B cell (primary cell): ENCODE data around the gene ZACN.

Experiments used
- EZH2 ChIP-seq: IDR thresholded peaks from 2 replicates; pipeline ENCODE4 v1.6.1; 2012; ENCODE audit warnings: borderline replicate concordance, low read depth, mild to moderate bottlenecking, moderate library complexity, low read length; ENCODE audit not compliant: insufficient read depth, poor library complexity, severe bottlenecking
- TF ChIP-seq, protein P1 (sequence below): fragments of 200-600 bp; IDR thresholded peaks from one replicate; pipeline ENCODE4 v1.8.0; 2022; ENCODE audit warnings: antibody characterized with exemption, mild to moderate bottlenecking

DNA sequence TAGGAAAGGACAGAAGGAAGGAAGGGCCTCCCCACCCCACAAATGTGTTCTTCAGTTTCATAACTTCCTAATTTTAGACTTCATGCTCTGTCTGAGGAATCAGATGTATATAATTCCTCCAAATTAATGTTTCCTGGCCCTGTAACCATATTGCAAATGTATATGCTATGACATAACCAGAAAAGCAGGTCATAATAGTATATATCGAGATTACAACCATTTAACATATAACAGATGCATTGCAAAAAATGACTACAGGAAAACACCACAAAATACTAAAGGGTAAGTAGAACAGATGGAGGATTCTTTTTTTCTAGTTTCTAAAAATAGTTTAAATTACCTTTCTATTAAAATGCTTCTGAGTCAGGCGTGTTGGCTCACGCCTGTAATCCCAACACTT is 27.7 kb downstream of the ZACN start:
- TF ChIP-seq, protein P1, sequence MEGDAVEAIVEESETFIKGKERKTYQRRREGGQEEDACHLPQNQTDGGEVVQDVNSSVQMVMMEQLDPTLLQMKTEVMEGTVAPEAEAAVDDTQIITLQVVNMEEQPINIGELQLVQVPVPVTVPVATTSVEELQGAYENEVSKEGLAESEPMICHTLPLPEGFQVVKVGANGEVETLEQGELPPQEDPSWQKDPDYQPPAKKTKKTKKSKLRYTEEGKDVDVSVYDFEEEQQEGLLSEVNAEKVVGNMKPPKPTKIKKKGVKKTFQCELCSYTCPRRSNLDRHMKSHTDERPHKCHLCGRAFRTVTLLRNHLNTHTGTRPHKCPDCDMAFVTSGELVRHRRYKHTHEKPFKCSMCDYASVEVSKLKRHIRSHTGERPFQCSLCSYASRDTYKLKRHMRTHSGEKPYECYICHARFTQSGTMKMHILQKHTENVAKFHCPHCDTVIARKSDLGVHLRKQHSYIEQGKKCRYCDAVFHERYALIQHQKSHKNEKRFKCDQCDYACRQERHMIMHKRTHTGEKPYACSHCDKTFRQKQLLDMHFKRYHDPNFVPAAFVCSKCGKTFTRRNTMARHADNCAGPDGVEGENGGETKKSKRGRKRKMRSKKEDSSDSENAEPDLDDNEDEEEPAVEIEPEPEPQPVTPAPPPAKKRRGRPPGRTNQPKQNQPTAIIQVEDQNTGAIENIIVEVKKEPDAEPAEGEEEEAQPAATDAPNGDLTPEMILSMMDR, result no peak
- TF ChIP-seq EZH2, result no peak
